Fibroblast of lung (primary cell): ENCODE measurements around the gene KCNJ4. TPM values are rescaled to one million over a fixed set of nuclear protein-coding genes. Genes with fewer than 3 reads are reported as not detected.
"Not testable (repeated sequence)": the region's sequence is repeated elsewhere in the genome, so short reads cannot be mapped to it uniquely, and the experiment has no call there.

Experiments used
- DNase-seq, 2 donors: peaks; one replicate each; pipeline versions ENCODE4 v3.0.0 to v3.0.0-alpha.2; 2010; ENCODE audit warnings: low read depth in 2 of 2
- H2AFZ ChIP-seq: 2 replicates; pipeline ENCODE4 v1.5.1; 2012; ENCODE audit warnings: low read length, control low read depth, inconsistent platforms
- H3K27ac ChIP-seq: 2 replicates; pipeline ENCODE4 v1.5.1; 2011; ENCODE audit warnings: low read length, control low read depth; ENCODE audit not compliant: insufficient read depth
- H3K27me3 ChIP-seq: 2 replicates; pipeline ENCODE4 v1.5.1; 2011; ENCODE audit warnings: mild to moderate bottlenecking, low read length; ENCODE audit not compliant: control insufficient read depth, insufficient read depth
- H3K36me3 ChIP-seq: 2 replicates; pipeline ENCODE4 v1.5.1; 2011; ENCODE audit warnings: low read length; ENCODE audit not compliant: control insufficient read depth, insufficient read depth
- H3K4me1 ChIP-seq: 2 replicates; pipeline ENCODE4 v1.5.1; 2011; ENCODE audit warnings: low read length; ENCODE audit not compliant: control insufficient read depth, insufficient read depth; ENCODE audit errors: extremely low read depth
- H3K4me2 ChIP-seq: 2 replicates; pipeline ENCODE4 v1.5.1; 2011; ENCODE audit warnings: low read length, control low read depth; ENCODE audit not compliant: insufficient read depth; ENCODE audit errors: extremely low read depth
- H3K4me3 ChIP-seq, 4 experiments: fragments of 200-600 bp in 1 of 4; sonication (generic) in 1 of 4; replicated peaks in 1 of 4; 2 replicates each; pipeline ENCODE4 v1.5.1; 2011 to 2016; ENCODE audit warnings: low read length in 4 of 4, low read depth in 3 of 4, mild to moderate bottlenecking in 3 of 4, control low read depth in 2 of 4, inconsistent platforms in 1 of 4, mixed read lengths in 1 of 4; ENCODE audit not compliant: insufficient read depth in 1 of 4; ENCODE audit errors: control extremely low read depth in 1 of 4
- H3K79me2 ChIP-seq: 2 replicates; pipeline ENCODE4 v1.5.1; 2012; ENCODE audit warnings: mild to moderate bottlenecking, low read length, inconsistent platforms; ENCODE audit not compliant: control insufficient read depth, insufficient read depth
- H3K9ac ChIP-seq: 2 replicates; pipeline ENCODE4 v1.5.1; 2011; ENCODE audit warnings: mild to moderate bottlenecking, low read length, control low read depth; ENCODE audit not compliant: insufficient read depth
- H3K9me3 ChIP-seq: 2 replicates; pipeline ENCODE4 v1.5.1; 2012; ENCODE audit warnings: low read depth, low read length; ENCODE audit not compliant: control insufficient read depth, insufficient read depth
- H4K20me1 ChIP-seq: 2 replicates; pipeline ENCODE4 v1.5.1; 2011; ENCODE audit warnings: low read length; ENCODE audit not compliant: control insufficient read depth, insufficient read depth; ENCODE audit errors: extremely low read depth
- EZH2 ChIP-seq: IDR thresholded peaks from 2 replicates; pipeline ENCODE4 v1.5.1; 2012; ENCODE audit warnings: low read length, control low read depth, mild to moderate bottlenecking; ENCODE audit errors: missing control alignments
- polyA plus RNA-seq, 2 donors: library from polyadenylated mRNA; depleted of rRNA in 1 of 2; stranded (reverse) in 1 of 2; unstranded in 1 of 2; fragments of >200 nt; gene quantifications; 2 replicates each; pipeline ENCODE4 v1.2.1, GENCODE V29; 2011 to 2012; ENCODE audit warnings: missing spikeins in 1 of 2
- total RNA-seq: library from RNA; depleted of rRNA; stranded (reverse); fragments of >200 nt; gene quantifications from 2 replicates; pipeline ENCODE4 v1.2.1, GENCODE V29; 2014
- TF ChIP-seq, protein P1 (sequence below), 2 donors: IDR thresholded peaks in 1 of 2; conservative IDR thresholded peaks in 1 of 2; 1 replicate in 1 of 2; 2 replicates in 1 of 2; pipeline ENCODE4 v1.5.1; 2011 to 2012; ENCODE audit warnings: low read length in 2 of 2, control low read depth in 1 of 2, inconsistent platforms in 1 of 2, low read depth in 1 of 2, mild to moderate bottlenecking in 1 of 2

Gene KCNJ4
- total and polyA plus RNA-seq, 2 donors (not counting 1 experiment from before 2014, with no cell fraction given): not detected

DNA sequence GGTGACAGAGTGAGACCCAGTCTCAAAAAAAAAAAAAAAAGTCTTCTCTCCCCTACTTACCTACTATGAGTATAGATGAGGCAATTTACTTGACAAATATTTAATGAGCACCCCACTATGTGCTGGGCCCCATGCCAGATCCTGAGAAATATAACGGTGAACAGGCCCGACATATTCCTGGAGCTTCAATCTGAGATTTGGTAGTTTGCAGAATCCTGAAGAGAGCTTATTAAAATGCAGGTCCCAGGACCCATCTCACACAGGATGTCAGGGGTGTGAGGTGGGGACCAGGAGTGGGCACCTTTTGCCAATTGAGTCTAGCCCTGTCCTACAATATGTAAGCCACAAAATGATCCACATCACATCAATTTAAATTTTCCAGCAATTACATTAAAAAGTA, 44.0 kb downstream of the KCNJ4 start:
- H3K36me3 ChIP-seq: no peaks in the 10 kb centered on the region
- H3K4me3 ChIP-seq: no peak overlapping the region
- H2AFZ ChIP-seq: no peak overlapping the region
- H4K20me1 ChIP-seq: no peaks in the 10 kb centered on the region
- no peak overlapping the region for H3K27ac ChIP-seq
- no peaks in the 10 kb centered on the region for H3K79me2 ChIP-seq
- no peak for DNase-seq
- no peaks in the 10 kb centered on the region for H3K4me1 ChIP-seq
- no peak overlapping the region for H3K9ac ChIP-seq
- H3K27me3 ChIP-seq: no peaks in the 10 kb centered on the region
- no peaks in the 10 kb centered on the region for H3K9me3 ChIP-seq
- TF ChIP-seq, protein P1, sequence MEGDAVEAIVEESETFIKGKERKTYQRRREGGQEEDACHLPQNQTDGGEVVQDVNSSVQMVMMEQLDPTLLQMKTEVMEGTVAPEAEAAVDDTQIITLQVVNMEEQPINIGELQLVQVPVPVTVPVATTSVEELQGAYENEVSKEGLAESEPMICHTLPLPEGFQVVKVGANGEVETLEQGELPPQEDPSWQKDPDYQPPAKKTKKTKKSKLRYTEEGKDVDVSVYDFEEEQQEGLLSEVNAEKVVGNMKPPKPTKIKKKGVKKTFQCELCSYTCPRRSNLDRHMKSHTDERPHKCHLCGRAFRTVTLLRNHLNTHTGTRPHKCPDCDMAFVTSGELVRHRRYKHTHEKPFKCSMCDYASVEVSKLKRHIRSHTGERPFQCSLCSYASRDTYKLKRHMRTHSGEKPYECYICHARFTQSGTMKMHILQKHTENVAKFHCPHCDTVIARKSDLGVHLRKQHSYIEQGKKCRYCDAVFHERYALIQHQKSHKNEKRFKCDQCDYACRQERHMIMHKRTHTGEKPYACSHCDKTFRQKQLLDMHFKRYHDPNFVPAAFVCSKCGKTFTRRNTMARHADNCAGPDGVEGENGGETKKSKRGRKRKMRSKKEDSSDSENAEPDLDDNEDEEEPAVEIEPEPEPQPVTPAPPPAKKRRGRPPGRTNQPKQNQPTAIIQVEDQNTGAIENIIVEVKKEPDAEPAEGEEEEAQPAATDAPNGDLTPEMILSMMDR (conservative IDR thresholded peaks at IDR 0.05 in 1 of 2, IDR thresholded peaks at IDR 0.05 in 1 of 2; ENCODE audit: low read depth in 1 of 2, low read length in 2 of 2): no peak
- no peak for TF ChIP-seq EZH2
- no peak overlapping the region for H3K4me2 ChIP-seq

DNA sequence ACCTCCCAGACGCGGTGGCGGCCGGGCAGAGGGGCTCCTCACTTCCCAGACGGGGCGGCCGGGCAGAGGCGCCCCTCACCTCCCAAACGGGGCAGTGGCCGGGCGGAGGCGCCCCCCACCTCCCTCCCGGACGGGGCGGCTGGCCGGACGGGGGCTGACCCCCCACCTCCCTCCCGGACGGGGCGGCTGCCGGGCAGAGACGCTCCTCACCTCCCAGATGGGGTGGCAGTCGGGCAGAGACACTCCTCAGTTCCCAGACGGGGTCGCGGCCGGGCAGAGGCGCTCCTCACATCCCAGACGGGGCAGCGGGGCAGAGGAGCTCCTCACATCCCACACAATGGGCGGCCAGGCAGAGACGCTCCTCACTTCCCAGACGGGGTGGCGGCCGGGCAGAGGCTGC, 45.1 kb downstream of the KCNJ4 start:
- H3K9me3 ChIP-seq, H3K4me2 ChIP-seq, H3K79me2 ChIP-seq, H3K4me3 ChIP-seq, H3K36me3 ChIP-seq, H2AFZ ChIP-seq, H3K27me3 ChIP-seq, H3K27ac ChIP-seq, H4K20me1 ChIP-seq, DNase-seq, H3K9ac ChIP-seq, H3K4me1 ChIP-seq: not testable (repeated sequence)

DNA sequence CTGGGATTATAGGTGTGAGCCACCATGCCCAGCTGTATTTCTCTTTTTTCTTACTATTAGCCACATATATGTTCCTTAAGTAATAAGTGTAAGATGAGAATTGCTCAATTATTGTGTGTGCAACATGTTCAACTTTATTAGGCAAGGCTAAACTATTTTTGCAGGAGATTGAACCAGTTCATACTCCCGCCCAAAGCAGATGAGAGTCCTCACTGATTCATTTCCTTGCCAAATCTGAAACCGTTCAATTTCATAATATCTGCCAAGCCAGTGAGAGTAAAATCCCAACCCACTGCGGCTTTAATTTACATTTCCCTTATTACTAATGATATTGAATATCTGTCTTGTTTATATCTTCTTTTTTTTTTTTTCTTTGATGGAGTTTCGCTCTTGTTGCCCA, 48.4 kb downstream of the KCNJ4 start:
- Histone ChIP-seq H2AFZ (no peak overlapping the region), H3K4me3 (no peak overlapping the region), H3K9ac (no peak overlapping the region), H3K4me2 (no peak overlapping the region), H3K79me2 (no peaks in the 10 kb centered on the region), H3K27ac (no peak overlapping the region), H3K36me3 (no peaks in the 10 kb centered on the region), H4K20me1 (no peaks in the 10 kb centered on the region), H3K27me3 (no peaks in the 10 kb centered on the region), H3K4me1 (no peaks in the 10 kb centered on the region), H3K9me3 (no peaks in the 10 kb centered on the region)
- no peak for TF ChIP-seq EZH2
- TF ChIP-seq, protein P1 (conservative IDR thresholded peaks at IDR 0.05 in 1 of 2, IDR thresholded peaks at IDR 0.05 in 1 of 2; ENCODE audit: low read depth in 1 of 2, low read length in 2 of 2): no peak
- DNase-seq: peak in 1 of 2 donors; percentile 69

DNA sequence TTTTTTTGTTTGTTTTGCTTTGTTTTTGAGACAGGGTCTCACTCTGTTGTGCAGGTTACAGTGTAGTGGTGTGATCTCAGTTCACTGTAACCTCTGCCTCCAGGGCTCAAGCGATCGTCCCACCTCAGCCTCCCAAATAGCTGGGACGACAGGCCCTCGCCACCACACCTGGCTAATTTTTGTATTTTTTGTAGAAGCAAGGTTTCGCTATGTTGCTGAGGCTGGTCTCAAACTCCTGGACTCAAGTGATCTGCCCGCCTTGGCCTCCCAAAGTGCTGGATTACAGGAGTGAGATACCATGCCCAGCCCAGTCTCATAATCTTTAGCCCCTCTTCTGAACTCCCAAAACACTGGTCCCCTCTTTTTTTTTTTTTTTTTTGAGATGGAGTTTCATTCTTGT, 50.6 kb downstream of the KCNJ4 start:
- Histone ChIP-seq H3K27me3 (no peaks in the 10 kb centered on the region), H3K79me2 (no peaks in the 10 kb centered on the region), H3K4me3 (no peak overlapping the region), H3K36me3 (no peaks in the 10 kb centered on the region), H3K4me2 (no peak overlapping the region), H3K9ac (no peak overlapping the region), H3K4me1 (no peaks in the 10 kb centered on the region), H3K9me3 (no peaks in the 10 kb centered on the region), H4K20me1 (no peaks in the 10 kb centered on the region), H2AFZ (no peak overlapping the region), H3K27ac (no peak overlapping the region)
- no peak for DNase-seq
- TF ChIP-seq, protein P1 (conservative IDR thresholded peaks at IDR 0.05 in 1 of 2, IDR thresholded peaks at IDR 0.05 in 1 of 2; ENCODE audit: low read depth in 1 of 2, low read length in 2 of 2): no peak
- TF ChIP-seq EZH2: no peak
